GM13977 (cell line): Measurements from ENCODE around the gene CHST6.
"Not testable (repeated sequence)": the region's sequence is repeated elsewhere in the genome, so short reads cannot be mapped to it uniquely, and the experiment has no call there.

Experiments
- DNase-seq: peaks from one replicate; pipeline ENCODE4 v3.0.0; 2012; ENCODE audit warnings: low spot score
- in situ Hi-C: fragments of 300-500 bp; cut with MboI; formaldehyde crosslinking; loops from one replicate; pipeline ENCODE4 v1.12.0; 2022; ENCODE audit warnings: low sequenced_read_pairs, low pct_unique_long_range_greater_than_20kb, mixed read lengths, inconsistent platforms; ENCODE audit not compliant: unreplicated experiment
- TF ChIP-seq, protein P1 (sequence below): IDR thresholded peaks from 2 replicates; pipeline ENCODE4 v1.5.1; 2012; ENCODE audit warnings: mild to moderate bottlenecking, control low read depth; ENCODE audit not compliant: insufficient read depth; ENCODE audit errors: extremely low read depth, missing control alignments

CHST6 gene

DNA sequence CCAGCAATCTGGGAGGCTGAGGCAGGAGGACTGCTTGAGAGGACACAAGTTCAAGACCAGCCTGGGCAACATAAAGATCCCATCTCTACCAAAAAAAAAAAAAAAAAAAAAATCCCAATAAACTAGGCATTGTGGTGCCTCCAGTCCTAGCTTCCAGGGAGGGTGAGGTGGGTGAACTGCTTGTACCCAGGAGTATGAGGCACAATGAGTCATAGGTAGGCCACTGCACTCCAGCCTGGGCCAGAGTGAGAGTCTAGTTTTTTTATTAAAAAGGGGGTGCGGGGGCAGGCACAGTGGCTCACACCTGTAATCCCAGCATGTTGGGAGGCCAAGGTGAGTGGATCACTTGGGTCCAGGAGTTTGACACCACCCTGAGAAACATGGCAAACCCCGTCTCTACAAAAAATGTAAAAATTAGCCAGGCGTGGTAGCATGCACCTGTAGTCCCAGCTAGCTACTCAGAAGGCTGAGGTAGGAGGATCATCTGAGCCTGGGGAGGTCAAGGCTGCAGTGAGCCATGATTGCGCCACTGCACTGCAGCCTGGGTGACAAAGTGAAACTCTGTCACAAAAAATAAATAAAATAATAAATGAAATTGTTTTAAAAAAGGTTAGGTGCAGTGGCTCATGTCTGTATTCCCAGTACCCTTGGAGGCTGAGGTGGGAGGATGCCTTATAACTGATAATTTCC is 7.8 kb upstream of the CHST6 start:
- in situ Hi-C loops, result no loop called here
- TF ChIP-seq, protein P1, sequence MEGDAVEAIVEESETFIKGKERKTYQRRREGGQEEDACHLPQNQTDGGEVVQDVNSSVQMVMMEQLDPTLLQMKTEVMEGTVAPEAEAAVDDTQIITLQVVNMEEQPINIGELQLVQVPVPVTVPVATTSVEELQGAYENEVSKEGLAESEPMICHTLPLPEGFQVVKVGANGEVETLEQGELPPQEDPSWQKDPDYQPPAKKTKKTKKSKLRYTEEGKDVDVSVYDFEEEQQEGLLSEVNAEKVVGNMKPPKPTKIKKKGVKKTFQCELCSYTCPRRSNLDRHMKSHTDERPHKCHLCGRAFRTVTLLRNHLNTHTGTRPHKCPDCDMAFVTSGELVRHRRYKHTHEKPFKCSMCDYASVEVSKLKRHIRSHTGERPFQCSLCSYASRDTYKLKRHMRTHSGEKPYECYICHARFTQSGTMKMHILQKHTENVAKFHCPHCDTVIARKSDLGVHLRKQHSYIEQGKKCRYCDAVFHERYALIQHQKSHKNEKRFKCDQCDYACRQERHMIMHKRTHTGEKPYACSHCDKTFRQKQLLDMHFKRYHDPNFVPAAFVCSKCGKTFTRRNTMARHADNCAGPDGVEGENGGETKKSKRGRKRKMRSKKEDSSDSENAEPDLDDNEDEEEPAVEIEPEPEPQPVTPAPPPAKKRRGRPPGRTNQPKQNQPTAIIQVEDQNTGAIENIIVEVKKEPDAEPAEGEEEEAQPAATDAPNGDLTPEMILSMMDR, result no peak
- DNase-seq, result no peak

DNA sequence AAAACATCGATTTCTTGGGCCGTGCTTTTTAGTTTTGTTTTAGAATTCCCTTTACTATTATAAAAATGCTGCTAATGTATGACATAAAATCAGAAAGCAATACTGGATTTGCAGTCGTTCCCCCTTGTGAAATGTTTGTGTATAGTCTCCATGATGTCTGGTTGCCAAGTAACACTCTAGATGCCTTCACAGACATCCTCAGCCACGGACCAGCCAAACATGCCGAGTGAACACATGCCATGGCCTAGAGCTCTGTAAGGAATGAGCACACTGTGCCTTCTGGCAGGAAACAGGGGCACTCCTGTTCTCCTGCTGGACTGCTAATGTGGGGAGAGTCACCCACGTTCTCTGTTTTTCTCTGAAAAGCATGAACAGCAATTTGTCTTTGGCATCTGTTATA is 6.6 kb upstream of the CHST6 start:
- in situ Hi-C loops, DNase-seq: not testable (repeated sequence)

DNA sequence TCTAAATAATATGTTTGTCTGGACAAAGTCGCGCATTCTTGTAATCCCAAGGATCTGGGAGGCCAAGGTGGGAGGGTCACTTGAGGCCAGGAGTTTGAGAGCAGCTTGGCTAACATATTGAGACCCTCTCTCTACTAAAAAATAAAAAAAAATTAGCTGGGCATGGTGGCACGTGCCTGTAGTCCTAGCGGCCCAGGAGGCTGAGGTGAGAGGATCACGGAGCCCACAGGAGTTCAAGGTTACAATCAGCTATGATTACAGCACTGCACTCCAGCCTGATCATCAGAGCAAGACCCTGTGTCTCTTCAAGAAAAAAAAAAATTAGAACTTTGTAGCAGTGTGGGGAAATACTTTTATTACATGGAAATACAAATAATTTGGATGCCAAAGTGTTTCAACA is 6.1 kb upstream of the CHST6 start:
- in situ Hi-C loops, result no loop called here
- TF ChIP-seq, protein P1, result no peak
- no peak for DNase-seq

DNA sequence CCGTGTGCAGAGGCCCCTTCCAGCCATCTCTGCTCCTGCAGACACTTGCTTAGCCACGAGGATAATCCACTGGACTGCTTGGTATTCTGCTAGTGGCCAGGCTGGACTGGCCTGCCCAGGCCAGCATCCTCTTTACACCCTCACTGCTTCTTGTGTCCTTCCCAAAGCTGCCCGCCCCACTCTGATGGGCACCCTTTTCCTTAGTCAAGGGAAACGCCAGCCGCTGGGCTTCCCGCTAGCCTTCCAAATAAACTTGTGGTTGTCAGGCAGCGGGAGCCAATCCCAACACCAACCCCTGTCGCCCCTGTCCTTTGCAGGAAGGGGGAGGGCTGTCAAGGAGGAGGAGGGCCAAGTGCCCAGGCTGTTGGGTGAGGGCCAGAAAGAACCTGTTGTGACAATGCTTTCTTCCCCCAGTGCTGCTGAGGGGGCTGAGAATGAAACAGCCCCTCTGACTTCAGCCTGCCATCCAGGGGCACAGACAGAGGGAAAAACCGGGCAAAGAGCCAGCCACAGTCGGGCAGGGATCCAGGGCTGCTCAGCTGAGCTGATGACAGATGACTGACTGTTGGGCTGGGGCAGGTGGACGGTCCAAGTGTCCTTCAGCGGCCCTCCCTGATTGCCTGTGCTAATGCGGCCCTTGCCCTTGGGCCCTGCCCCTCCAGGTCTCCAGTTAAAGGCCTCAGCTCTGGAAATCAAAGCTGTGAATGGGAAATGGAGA is 3.5 kb upstream of the CHST6 start:
- in situ Hi-C loops, DNase-seq: not testable (repeated sequence)

DNA sequence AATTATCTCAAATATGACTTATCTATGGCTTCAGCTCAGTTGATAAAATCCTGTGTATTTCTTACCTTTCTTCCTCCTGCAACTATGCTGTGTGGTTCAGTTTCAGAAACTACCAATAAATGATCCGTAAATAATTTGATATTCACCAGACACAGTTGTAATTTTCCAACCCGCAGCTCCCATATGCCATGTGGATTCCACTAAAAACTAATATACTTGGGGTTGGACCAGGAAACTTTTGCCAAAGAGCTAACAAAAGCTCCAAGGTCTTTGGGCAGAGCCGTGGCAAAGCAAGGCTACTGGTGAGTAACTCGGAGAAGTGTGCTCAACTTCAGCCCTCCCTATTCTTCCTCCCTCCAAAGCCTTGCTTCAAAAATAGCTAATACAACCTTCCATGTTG is 2.3 kb upstream of the CHST6 start:
- DNase-seq, result no peak
- TF ChIP-seq, protein P1, result no peak
- in situ Hi-C loops, result no loop called here

DNA sequence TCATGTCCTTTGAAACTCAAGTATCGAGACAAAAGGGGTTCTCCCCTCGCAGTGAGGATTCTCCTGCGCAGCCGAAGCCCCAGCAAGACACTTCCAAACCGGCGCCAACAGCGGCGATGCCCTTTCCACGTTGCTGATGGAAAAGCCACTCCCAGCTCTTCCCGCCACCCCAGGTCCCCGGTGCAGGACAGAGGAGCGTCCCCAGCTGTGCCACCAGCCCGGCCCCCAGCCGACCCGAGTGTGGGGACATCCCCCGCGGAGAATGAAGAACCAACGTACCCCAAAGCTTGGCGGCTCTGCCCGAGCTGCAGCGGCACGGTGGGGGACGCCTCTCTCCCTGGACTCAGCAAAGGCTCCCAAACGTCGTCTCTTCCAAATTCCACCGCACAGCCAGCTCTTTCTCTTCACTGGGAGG is 573 bp downstream of the CHST6 start:
- in situ Hi-C loops, result no loop called here
- TF ChIP-seq, protein P1, result no peak
- peak; percentile 28 for DNase-seq

DNA sequence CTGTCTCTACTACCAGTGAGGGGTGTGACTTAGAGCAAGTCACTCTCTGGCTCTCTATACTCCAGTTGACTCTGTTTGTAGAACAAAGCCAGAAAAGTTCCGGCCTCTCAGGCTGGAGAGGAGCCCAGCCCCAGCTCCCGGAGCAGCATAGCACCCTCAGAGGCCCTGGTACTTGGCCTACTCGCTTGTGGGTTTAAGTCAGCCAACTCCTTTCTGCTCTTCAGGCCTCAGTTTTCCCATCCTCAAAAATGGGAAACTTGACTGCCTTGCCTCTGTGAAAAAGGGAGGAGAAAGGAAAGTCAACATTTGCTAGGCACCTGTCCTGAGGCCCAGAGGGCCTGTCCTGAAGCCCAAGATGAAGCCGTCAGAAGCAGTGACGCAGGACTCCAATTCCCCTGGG is 1.1 kb downstream of the CHST6 start:
- peak; percentile 3 for DNase-seq
- in situ Hi-C loops, result no loop called here
- TF ChIP-seq, protein P1, result no peak
